H1 (cell line): Measurements from ENCODE around the gene CUL9. TPM values are rescaled to one million over a fixed set of nuclear protein-coding genes. Genes with fewer than 3 reads are reported as not detected.

Source experiments
- CTCF ChIA-PET: fragments of 300-600 bp; sonication (Branson Sonifier 250); formaldehyde crosslinking; loops from one replicate; lab custom pipeline; 2021; ENCODE audit not compliant: partially characterized antibody; lab: Charles Lee
- POLR2A ChIA-PET: fragments of 300-600 bp; sonication (Branson Sonifier 250); formaldehyde crosslinking; loops from one replicate; lab custom pipeline; 2021; ENCODE audit warnings: inconsistent platforms; ENCODE audit not compliant: partially characterized antibody; lab: Charles Lee
- DNase-seq, 2 experiments: peaks; one replicate each; pipeline versions ENCODE4 v3.0.0 to v3.0.0-alpha.2; 2010 to 2022; ENCODE audit warnings: low spot score in 2 of 2, low read depth in 1 of 2, mixed read lengths in 1 of 2
- FAIRE-seq: peaks from 2 replicates; lab custom pipeline; 2011; peaks lifted over from hg19 to GRCh38; lab: Jason Lieb, UNC
- H2AFZ ChIP-seq: 2 replicates; pipeline ENCODE4 v1.8.1; 2012; ENCODE audit warnings: low read length, inconsistent platforms
- H2AK5ac ChIP-seq: 2 replicates; pipeline ENCODE4 v1.6.1; 2013; ENCODE audit warnings: low read depth, low read length
- H2BK120ac ChIP-seq: replicated peaks from 2 replicates; pipeline ENCODE3; 2013; ENCODE audit warnings: low read depth, low read length, inconsistent platforms
- H2BK12ac ChIP-seq: 2 replicates; pipeline ENCODE4 v1.6.1; 2013; ENCODE audit warnings: low read depth, low read length
- H2BK15ac ChIP-seq: 2 replicates; pipeline ENCODE4 v1.6.1; 2013; ENCODE audit warnings: low read length
- H2BK20ac ChIP-seq: 2 replicates; pipeline ENCODE4 v1.6.1; 2013; ENCODE audit warnings: low read length
- H2BK5ac ChIP-seq: 2 replicates; pipeline ENCODE4 v1.6.1; 2013; ENCODE audit warnings: low read depth, low read length
- H3K14ac ChIP-seq: 2 replicates; pipeline ENCODE4 v1.6.1; 2013; ENCODE audit warnings: inconsistent platforms; ENCODE audit not compliant: insufficient read length
- H3K18ac ChIP-seq: 2 replicates; pipeline ENCODE4 v1.6.1; 2013; ENCODE audit warnings: low read length; ENCODE audit errors: extremely low read depth
- H3K23ac ChIP-seq: 2 replicates; pipeline ENCODE4 v1.6.1; 2013; ENCODE audit warnings: inconsistent platforms; ENCODE audit not compliant: insufficient read length
- H3K23me2 ChIP-seq: 2 replicates; pipeline ENCODE4 v1.6.1; 2013; ENCODE audit warnings: low read depth, low read length
- H3K27ac ChIP-seq: 2 replicates; pipeline ENCODE4 v1.6.1; 2011; ENCODE audit warnings: low read depth, low read length, inconsistent platforms
- H3K27me3 ChIP-seq, 4 experiments: replicated peaks in 1 of 4; 1 replicate in 1 of 4; 2 replicates in 3 of 4; pipeline versions ENCODE4 v1.6.1 to v1.8.1; 2011 to 2013; ENCODE audit warnings: low read length in 3 of 4, mild to moderate bottlenecking in 3 of 4, inconsistent platforms in 2 of 4, mixed read lengths in 2 of 4, moderate library complexity in 1 of 4; ENCODE audit not compliant: control insufficient read depth in 3 of 4, insufficient read depth in 3 of 4; ENCODE audit errors: extremely low read depth in 1 of 4
- H3K36me3 ChIP-seq, 4 experiments: 2 replicates each; pipeline versions ENCODE4 v1.6.1 to v1.8.1; 2011 to 2013; ENCODE audit warnings: mild to moderate bottlenecking in 4 of 4, low read length in 3 of 4, moderate library complexity in 2 of 4, control low read depth in 1 of 4, inconsistent platforms in 1 of 4; ENCODE audit not compliant: insufficient read depth in 4 of 4, control insufficient read depth in 2 of 4
- H3K4ac ChIP-seq: replicated peaks from 2 replicates; pipeline ENCODE3; 2013; ENCODE audit warnings: low read length, low read depth, mixed read lengths, inconsistent platforms; ENCODE audit not compliant: insufficient read length
- H3K4me1 ChIP-seq, 4 experiments: replicated peaks in 1 of 4; 1 replicate in 1 of 4; 2 replicates in 3 of 4; pipeline versions ENCODE4 v1.6.1 to v1.8.1; 2011 to 2013; ENCODE audit warnings: low read length in 3 of 4, inconsistent platforms in 2 of 4, mixed read lengths in 1 of 4; ENCODE audit not compliant: insufficient read depth in 4 of 4, control insufficient read depth in 3 of 4
- H3K4me2 ChIP-seq, 2 experiments: 2 replicates each; pipeline versions ENCODE4 v1.6.1 to v1.8.1; 2011 to 2013; ENCODE audit warnings: low read depth in 2 of 2, low read length in 2 of 2, control low read depth in 1 of 2, inconsistent platforms in 1 of 2, mild to moderate bottlenecking in 1 of 2; ENCODE audit not compliant: insufficient read depth in 1 of 2
- H3K4me3 ChIP-seq, 4 experiments: fragments of 200-600, 300-600 bp in 1 of 4; sonication (generic), shearing (Covaris generic), sonication (Bioruptor Twin) in 1 of 4; 2 replicates each; pipeline versions ENCODE4 v1.5.1 to v1.8.1; 2011 to 2016; ENCODE audit warnings: low read length in 4 of 4, low read depth in 3 of 4, control low read depth in 2 of 4, inconsistent platforms in 2 of 4, mild to moderate bottlenecking in 2 of 4, mixed read lengths in 1 of 4, moderate library complexity in 1 of 4; ENCODE audit not compliant: insufficient read depth in 2 of 4; ENCODE audit errors: extremely low read depth in 1 of 4
- H3K56ac ChIP-seq: replicated peaks from 2 replicates; pipeline ENCODE3; 2013; ENCODE audit warnings: low read depth, mild to moderate bottlenecking, mixed read lengths, low read length, inconsistent platforms; ENCODE audit not compliant: insufficient read length
- H3K79me1 ChIP-seq: 2 replicates; pipeline ENCODE4 v1.6.1; 2013; ENCODE audit warnings: low read depth, low read length, control low read depth
- H3K79me2 ChIP-seq, 2 experiments: 2 replicates each; pipeline versions ENCODE4 v1.6.1 to v1.8.1; 2012 to 2013; ENCODE audit warnings: low read length in 2 of 2, mild to moderate bottlenecking in 2 of 2, inconsistent platforms in 1 of 2; ENCODE audit not compliant: insufficient read depth in 2 of 2, control insufficient read depth in 1 of 2
- H3K9ac ChIP-seq, 4 experiments: replicated peaks in 1 of 4; 1 replicate in 1 of 4; 2 replicates in 3 of 4; pipeline versions ENCODE4 v1.6.1 to v1.8.1; 2011 to 2013; ENCODE audit warnings: low read depth in 3 of 4, low read length in 3 of 4, control low read depth in 2 of 4, mild to moderate bottlenecking in 2 of 4, moderate library complexity in 2 of 4, inconsistent platforms in 1 of 4; ENCODE audit errors: extremely low read depth in 1 of 4
- H3K9me3 ChIP-seq, 2 experiments: 2 replicates each; pipeline versions ENCODE4 v1.6.1 to v1.8.1; 2012 to 2013; ENCODE audit warnings: mild to moderate bottlenecking in 2 of 2, moderate library complexity in 2 of 2, control low read depth in 1 of 2, inconsistent platforms in 1 of 2, low read depth in 1 of 2, low read length in 1 of 2, mixed read lengths in 1 of 2; ENCODE audit not compliant: insufficient read depth in 2 of 2
- H4K20me1 ChIP-seq, 2 experiments: replicated peaks in 1 of 2; 2 replicates each; pipeline versions ENCODE3 to v1.8.1; 2011 to 2013; ENCODE audit warnings: inconsistent platforms in 2 of 2, low read length in 2 of 2, mild to moderate bottlenecking in 1 of 2; ENCODE audit not compliant: insufficient read depth in 2 of 2, control insufficient read depth in 1 of 2
- H4K5ac ChIP-seq: 2 replicates; pipeline ENCODE4 v1.6.1; 2013; ENCODE audit warnings: low read length, low read depth, mixed read lengths, inconsistent platforms; ENCODE audit not compliant: insufficient read length
- H4K8ac ChIP-seq: 2 replicates; pipeline ENCODE4 v1.8.0; 2013; ENCODE audit warnings: mild to moderate bottlenecking, moderate library complexity, low read length, inconsistent platforms; ENCODE audit not compliant: insufficient read depth; ENCODE audit errors: extremely low read depth
- H4K91ac ChIP-seq: replicated peaks from 2 replicates; pipeline ENCODE3; 2013; ENCODE audit warnings: low read length, mixed read lengths, inconsistent platforms; ENCODE audit not compliant: insufficient read length
- GABPA ChIP-seq: IDR thresholded peaks from 2 replicates; pipeline ENCODE4 v1.6.1; 2011; ENCODE audit warnings: mild to moderate bottlenecking, low read length, moderate library complexity, borderline replicate concordance; ENCODE audit not compliant: insufficient read depth
- JUN ChIP-seq: IDR thresholded peaks from 2 replicates; pipeline ENCODE4 v1.6.1; 2011; ENCODE audit warnings: low read depth, mild to moderate bottlenecking, improper control_type of control experiment, low read length
- KDM4A ChIP-seq: IDR thresholded peaks from one replicate; pipeline ENCODE4 v1.7.1; 2012; ENCODE audit warnings: low read depth, mild to moderate bottlenecking, moderate library complexity, low read length, inconsistent platforms; ENCODE audit not compliant: severe bottlenecking
- SUZ12 ChIP-seq: fragments of 200-600 bp; sonication (generic); IDR thresholded peaks from 2 replicates; pipeline ENCODE4 v1.6.1; 2012; ENCODE audit warnings: mild to moderate bottlenecking, inconsistent platforms, low read length, moderate library complexity, mixed read lengths
- WGBS, 2 experiments: shearing (Covaris generic) in 1 of 2; methylation state at CpG; one replicate each; pipeline versions ENCODE4 v1.1.6 to v1.1.7; 2013 to 2015; ENCODE audit warnings: low lambda C conversion rate in 2 of 2, mixed read lengths in 2 of 2, inconsistent platforms in 1 of 2, low coverage in 1 of 2, missing lambda C conversion rate in 1 of 2; ENCODE audit not compliant: insufficient replicate concordance in 2 of 2, insufficient coverage in 1 of 2, insufficient read length in 1 of 2; ENCODE audit errors: extremely low coverage in 1 of 2, missing lambda C conversion rate in 1 of 2; 5-methylcytosine and 5-hydroxymethylcytosine counted together
- polyA plus RNA-seq, 7 experiments: library from polyadenylated mRNA; depleted of rRNA in 3 of 7; stranded (reverse) in 5 of 7; unstranded in 2 of 7; fragments of >200 nt in 5 of 7; fragments of 200-250 nt in 2 of 7; gene quantifications; 1 replicate in 5 of 7; 2 replicates in 1 of 7; 4 replicates in 1 of 7; pipeline versions ENCODE4 v1.2.1 to v1.2.3, GENCODE V29; 2011 to 2013; ENCODE audit warnings: missing spikeins in 2 of 7, mixed read lengths in 2 of 7
- total RNA-seq: library from RNA; stranded (reverse); fragmentation: NEBNext Ultra II Directional; extraction: Animal tissue kit (Norgen Biotek cat#: 25700); gene quantifications from 2 replicates; pipeline ENCODE4 v1.2.1, GENCODE V29; 2021
- TF ChIP-seq, protein P1 (sequence below): IDR thresholded peaks from 2 replicates; pipeline ENCODE4 v1.6.1; 2012; ENCODE audit warnings: inconsistent platforms
- TF ChIP-seq, protein P2 (sequence below): IDR thresholded peaks from 2 replicates; pipeline ENCODE4 v1.6.1; 2012; ENCODE audit warnings: inconsistent platforms

CUL9 gene
- total and polyA plus RNA-seq, 2 of the 8 experiments (the other 6 are each of a cell fraction or from before 2014, with no cell fraction given), result 7.7 to 9.8 TPM

DNA sequence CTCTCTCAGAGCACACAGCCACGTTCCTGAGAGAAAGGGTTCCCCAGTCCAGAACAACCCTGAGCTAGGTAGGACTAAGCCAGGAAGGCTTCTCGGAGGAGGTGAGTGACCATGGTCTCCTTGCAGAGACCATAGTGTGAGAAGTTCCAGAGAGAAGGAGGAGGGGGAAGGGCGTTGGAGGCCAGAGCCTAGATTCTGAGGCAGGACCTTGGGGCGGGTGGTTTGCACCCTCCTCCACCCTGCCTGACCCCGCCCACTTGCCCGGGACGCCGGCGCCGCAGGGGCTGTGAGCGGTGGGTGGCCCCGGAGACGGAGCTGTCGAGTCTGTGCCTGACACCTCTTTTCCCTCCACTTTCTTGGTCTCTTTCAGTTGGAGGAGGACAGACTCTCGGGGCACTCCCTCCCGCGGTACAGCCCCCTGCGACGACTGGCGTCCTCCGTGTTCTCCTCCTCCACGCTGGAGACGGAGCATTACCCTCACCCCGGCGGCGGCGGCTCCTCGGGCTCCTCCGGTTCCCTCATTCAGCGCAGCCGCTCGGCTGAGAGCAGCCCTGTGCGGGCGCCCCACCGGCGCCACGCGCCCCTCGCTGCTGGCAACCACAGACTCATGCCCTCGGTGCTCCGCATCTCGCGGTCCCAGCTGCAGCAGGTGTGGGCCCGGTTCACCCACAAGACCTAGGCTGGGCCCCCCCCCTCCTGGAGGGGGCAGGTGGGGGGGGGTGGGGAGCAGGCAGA is 87.4 kb downstream of the CUL9 start:
- Histone ChIP-seq H2AFZ (no peak overlapping the region), H3K9me3 (no peaks in the 10 kb centered on the region), H3K79me2 (no peaks in the 10 kb centered on the region), H2BK20ac (peak overlapping the region; percentile 75; the same call in 1 of the 2 replicates), H3K23ac (no peak overlapping the region), H2BK15ac (peak overlapping the region; percentile 83), H3K4me2 (peak overlapping the region; percentile 65 to 73), H4K91ac (no peak overlapping the region), H3K9ac (no peak overlapping the region), H3K4ac (no peak overlapping the region), H3K27ac (no peak overlapping the region), H3K18ac (peak overlapping the region; percentile 62; the same call in 1 of the 2 replicates), H2BK12ac (peak overlapping the region; percentile 69; the same call in 1 of the 2 replicates), H3K23me2 (peaks cover 4% of the 10 kb centered on the region; the same call in 1 of the 2 replicates), H2BK120ac (no peak overlapping the region), H4K5ac (no peak overlapping the region), H4K8ac (peak overlapping the region; percentile 72; the same call in 1 of the 2 replicates), H3K4me1 (peaks cover 3 to 29% (median 19%) of the 10 kb centered on the region in 4 experiments), H3K27me3 (peaks cover 4 to 48% (median 39%) of the 10 kb centered on the region in 4 experiments), H3K4me3 (peak overlapping the region; percentile 11 to 54 (median 15); a peak in 6 of 8 replicates), H4K20me1 (no peaks in the 10 kb centered on the region), H2AK5ac (peak overlapping the region; percentile 59; the same call in 1 of the 2 replicates), H3K14ac (no peak overlapping the region), H3K56ac (no peak overlapping the region), H3K79me1 (no peaks in the 10 kb centered on the region), H2BK5ac (peak overlapping the region; percentile 40; the same call in 1 of the 2 replicates), H3K36me3 (no peaks in the 10 kb centered on the region)
- ChIA-PET CTCF (interaction anchor here (0.6 to 9.4 kb wide), 13 partner anchors 15 to 741 kb away, joined by 3 to 78 read pairs (median 3); partner anchors contain the start of genes CRIP3 and DNPH1), POLR2A (interaction anchor here (0.6 to 2.2 kb wide), 5 partner anchors 8 to 932 kb away, joined by 3 to 5 read pairs (median 5); no protein-coding TSS in a partner anchor)
- DNase-seq (no peak), FAIRE-seq (no peak)
- 14% methylated on average over 42 of the region's 44 CpGs; no CpG with 5 or more reads in 1 of the 2 experiments for WGBS, 2 experiments
- TF ChIP-seq, protein P1, sequence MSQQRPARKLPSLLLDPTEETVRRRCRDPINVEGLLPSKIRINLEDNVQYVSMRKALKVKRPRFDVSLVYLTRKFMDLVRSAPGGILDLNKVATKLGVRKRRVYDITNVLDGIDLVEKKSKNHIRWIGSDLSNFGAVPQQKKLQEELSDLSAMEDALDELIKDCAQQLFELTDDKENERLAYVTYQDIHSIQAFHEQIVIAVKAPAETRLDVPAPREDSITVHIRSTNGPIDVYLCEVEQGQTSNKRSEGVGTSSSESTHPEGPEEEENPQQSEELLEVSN, result peak; percentile 91
- no peak for TF ChIP-seq GABPA
- TF ChIP-seq, protein P2, sequence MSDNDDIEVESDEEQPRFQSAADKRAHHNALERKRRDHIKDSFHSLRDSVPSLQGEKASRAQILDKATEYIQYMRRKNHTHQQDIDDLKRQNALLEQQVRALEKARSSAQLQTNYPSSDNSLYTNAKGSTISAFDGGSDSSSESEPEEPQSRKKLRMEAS, result 0 out of 2 replicates have a peak, but pooled peaks have one; percentile 40
- peak; percentile 44 for TF ChIP-seq KDM4A
- peak; percentile 40; the same call in 1 of the 2 replicates for TF ChIP-seq SUZ12
- TF ChIP-seq JUN, result no peak
